Common myeloid progenitor, CD34-positive (primary cell): ENCODE data around the gene APOBEC3G.
A peak's percentile ranks its signal among the peaks of the same experiment; 100 is the strongest.
"Not testable (repeated sequence)": the region's sequence is repeated elsewhere in the genome, so short reads cannot be mapped to it uniquely, and the experiment has no call there.

Experiments used
- CTCF ChIA-PET: fragments of 350-600 bp; sonication (Branson Sonifier 250); formaldehyde crosslinking; loops from one replicate; lab custom pipeline; 2021; ENCODE audit warnings: antibody characterized with exemption; lab: Charles Lee
- POLR2A ChIA-PET: fragments of 350-600 bp; sonication (Branson Sonifier 250); formaldehyde crosslinking; loops from one replicate; lab custom pipeline; 2021; ENCODE audit warnings: antibody characterized with exemption; lab: Charles Lee
- DNase-seq, 3 donors: peaks; one replicate each; pipeline versions ENCODE4 v3.0.0 to v3.0.0-alpha.2; 2013
- H3K27ac ChIP-seq, 2 experiments: 1 replicate in 1 of 2; 2 replicates in 1 of 2; pipeline ENCODE4 v1.7.0; 2013; ENCODE audit warnings: inconsistent platforms in 2 of 2, low read length in 2 of 2, mild to moderate bottlenecking in 2 of 2, low read depth in 1 of 2, moderate library complexity in 1 of 2; ENCODE audit not compliant: severe bottlenecking in 2 of 2, insufficient read depth in 1 of 2, poor library complexity in 1 of 2
- H3K27me3 ChIP-seq, 5 experiments: replicated peaks in 2 of 5; 1 replicate in 3 of 5; 2 replicates in 2 of 5; pipeline versions ENCODE4 v1.6.1 to v1.7.0; 2013; ENCODE audit warnings: low read length in 4 of 5, mild to moderate bottlenecking in 2 of 5, moderate library complexity in 2 of 5, inconsistent platforms in 1 of 5; ENCODE audit not compliant: insufficient read depth in 5 of 5, control insufficient read depth in 4 of 5
- H3K36me3 ChIP-seq, 4 experiments: 1 replicate in 2 of 4; 2 replicates in 2 of 4; pipeline versions ENCODE4 v1.6.1 to v1.7.0; 2013; ENCODE audit warnings: low read length in 3 of 4, control low read depth in 1 of 4, mild to moderate bottlenecking in 1 of 4; ENCODE audit not compliant: control insufficient read depth in 4 of 4, insufficient read depth in 4 of 4
- H3K4me1 ChIP-seq, 4 experiments: 1 replicate in 3 of 4; 2 replicates in 1 of 4; pipeline versions ENCODE4 v1.6.1 to v1.7.1; 2013; ENCODE audit warnings: low read length in 3 of 4, mild to moderate bottlenecking in 3 of 4, control low read depth in 1 of 4, inconsistent platforms in 1 of 4, moderate library complexity in 1 of 4; ENCODE audit not compliant: control insufficient read depth in 4 of 4, insufficient read depth in 4 of 4; ENCODE audit errors: control extremely low read depth in 1 of 4
- H3K4me3 ChIP-seq, 7 experiments: 1 replicate in 4 of 7; 2 replicates in 3 of 7; pipeline versions ENCODE4 v1.5.1 to v1.7.0; 2013; ENCODE audit warnings: mild to moderate bottlenecking in 7 of 7, low read length in 6 of 7, moderate library complexity in 6 of 7, inconsistent platforms in 2 of 7, low read depth in 2 of 7, control low read depth in 1 of 7; ENCODE audit not compliant: insufficient read depth in 4 of 7, control insufficient read depth in 1 of 7; ENCODE audit errors: extremely low read depth in 1 of 7
- H3K9me3 ChIP-seq, 5 experiments: 1 replicate in 4 of 5; 2 replicates in 1 of 5; pipeline versions ENCODE4 v1.6.1 to v1.7.1; 2013; ENCODE audit warnings: low read length in 4 of 5, mild to moderate bottlenecking in 2 of 5, inconsistent platforms in 1 of 5, low read depth in 1 of 5, moderate library complexity in 1 of 5; ENCODE audit not compliant: control insufficient read depth in 4 of 5, insufficient read depth in 2 of 5; ENCODE audit errors: control extremely low read depth in 1 of 5
- WGBS: methylation state at CpG from one replicate; pipeline ENCODE4 v1.1.5; 2013; ENCODE audit not compliant: insufficient coverage; 5-methylcytosine and 5-hydroxymethylcytosine counted together

APOBEC3G gene

DNA sequence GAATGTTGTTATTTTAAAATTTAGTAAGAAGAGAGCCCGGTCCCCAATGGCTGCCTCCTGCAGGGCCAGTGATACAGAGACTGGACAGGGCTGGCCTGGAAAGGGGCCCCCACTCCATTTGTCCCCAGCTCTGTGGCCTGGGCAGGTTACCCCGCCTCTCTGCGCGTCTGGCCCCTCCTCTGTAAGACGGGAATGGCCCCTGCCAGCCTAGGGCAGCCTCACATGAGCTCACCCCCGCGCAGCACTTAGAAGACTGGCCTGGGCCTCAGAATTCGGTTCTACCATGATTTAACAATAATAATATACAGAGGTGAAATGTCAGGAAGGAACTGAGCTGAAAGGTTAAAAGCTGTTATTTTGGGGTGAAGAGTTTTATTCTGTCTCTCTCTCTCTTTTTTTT is 1.3 kb downstream of the APOBEC3G start:
- Histone ChIP-seq H3K4me1 (peaks cover 0 to 31% (median 13%) of the 10 kb centered on the region in 4 experiments), H3K4me3 (peak overlapping the region in 1 of 7 experiments; percentile 35), H3K9me3 (no peaks in the 10 kb centered on the region), H3K36me3 (peaks cover 0 to 18% (median 2%) of the 10 kb centered on the region in 4 experiments), H3K27ac (no peak overlapping the region), H3K27me3 (no peaks in the 10 kb centered on the region)
- no peak for DNase-seq
- 92% methylated on average over 4 of the region's 8 CpGs for WGBS
- POLR2A ChIA-PET: no interaction called here
- CTCF ChIA-PET: interaction anchor here (0.6 kb wide), 1 partner anchor 11 kb away, joined by 3 read pairs; no protein-coding TSS in a partner anchor

DNA sequence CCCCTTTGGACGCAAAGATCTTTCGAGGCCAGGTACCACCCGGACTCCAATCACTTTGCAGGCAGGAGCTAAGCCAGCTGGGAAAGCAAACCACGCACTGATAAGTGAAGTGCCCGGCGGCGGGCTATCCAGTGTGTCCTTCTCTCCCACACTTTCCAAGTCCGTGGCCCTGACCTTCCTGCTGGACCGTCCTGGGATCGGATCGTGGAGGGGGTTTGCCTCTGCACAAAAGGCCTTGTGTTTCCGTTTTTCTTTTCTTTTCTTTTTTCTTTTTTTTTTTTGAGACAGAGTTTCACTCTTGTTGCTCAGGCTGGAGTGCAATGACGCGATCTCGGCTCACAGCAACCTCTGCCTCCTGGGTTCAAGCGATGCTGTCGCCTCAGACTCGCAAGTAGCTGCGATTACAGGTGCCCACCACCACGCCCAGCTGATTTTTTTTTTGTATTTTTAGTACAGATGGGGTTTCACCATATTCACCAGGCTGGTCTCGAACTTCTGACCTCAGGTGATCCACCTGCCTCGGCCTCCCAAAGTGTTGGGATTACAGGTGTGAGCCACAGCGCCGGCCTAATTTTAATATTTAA is 2.1 kb downstream of the APOBEC3G start:
- ChIA-PET POLR2A (interaction anchor here (0.6 kb wide), 1 partner anchor 31 kb away, joined by 3 read pairs; no protein-coding TSS in a partner anchor), CTCF (interaction anchor here (0.6 kb wide), 1 partner anchor 10 kb away, joined by 3 read pairs; no protein-coding TSS in a partner anchor)
- peaks cover 0 to 32% (median 13%) of the 10 kb centered on the region in 4 experiments for H3K4me1 ChIP-seq
- not testable (repeated sequence) for H3K4me3 ChIP-seq, H3K9me3 ChIP-seq, DNase-seq, H3K27ac ChIP-seq, H3K27me3 ChIP-seq
- WGBS: no CpG with 5 or more reads among the region's 24 CpGs
- H3K36me3 ChIP-seq: peaks cover 0 to 20% (median 2%) of the 10 kb centered on the region in 4 experiments

DNA sequence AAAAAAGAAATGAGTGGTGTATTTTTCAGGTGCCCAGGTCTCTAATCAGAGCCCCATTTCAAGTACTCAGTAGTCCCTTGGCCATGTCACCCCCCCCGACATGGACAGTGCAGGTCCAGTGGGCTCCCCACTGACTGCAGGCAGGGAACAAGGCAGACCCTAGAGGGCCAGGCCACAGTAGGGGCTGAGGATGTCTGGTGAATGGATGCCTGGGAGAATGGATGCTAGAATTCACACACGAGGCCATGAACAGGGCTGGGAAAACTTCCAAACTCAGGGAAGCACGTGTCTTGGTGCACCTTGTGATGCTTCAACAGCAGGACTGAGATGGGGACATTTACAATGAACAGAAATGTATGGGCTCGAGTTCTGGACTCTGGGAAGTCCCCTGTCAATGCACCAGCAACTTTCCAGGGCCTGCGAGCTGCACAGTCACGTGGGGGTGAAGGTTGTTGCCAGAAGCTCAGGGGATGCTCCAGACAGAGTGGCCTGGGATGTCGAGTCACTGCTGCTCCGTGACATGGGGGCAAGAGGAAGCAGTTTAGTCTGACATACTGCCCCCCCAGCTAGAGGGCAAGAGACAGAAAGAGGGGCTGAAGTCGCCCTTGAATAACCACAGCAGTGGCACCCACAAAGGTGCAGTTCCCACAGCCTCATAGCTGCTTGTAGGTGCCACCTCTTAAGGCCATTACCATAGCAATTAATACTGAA is 3.1 kb downstream of the APOBEC3G start:
- WGBS: 89% methylated on average over 7 of the region's 9 CpGs
- ChIA-PET CTCF (interaction anchor here (0.6 kb wide), 1 partner anchor 77 kb away, joined by 4 read pairs; no protein-coding TSS in a partner anchor), POLR2A (no interaction called here)
- no peaks in the 10 kb centered on the region for H3K9me3 ChIP-seq
- peaks cover 0 to 32% (median 13%) of the 10 kb centered on the region in 4 experiments for H3K4me1 ChIP-seq
- H3K4me3 ChIP-seq: no peak overlapping the region
- no peak for DNase-seq
- H3K27ac ChIP-seq: no peak overlapping the region
- H3K27me3 ChIP-seq: no peaks in the 10 kb centered on the region
- H3K36me3 ChIP-seq: peaks cover 0 to 20% (median 2%) of the 10 kb centered on the region in 4 experiments

DNA sequence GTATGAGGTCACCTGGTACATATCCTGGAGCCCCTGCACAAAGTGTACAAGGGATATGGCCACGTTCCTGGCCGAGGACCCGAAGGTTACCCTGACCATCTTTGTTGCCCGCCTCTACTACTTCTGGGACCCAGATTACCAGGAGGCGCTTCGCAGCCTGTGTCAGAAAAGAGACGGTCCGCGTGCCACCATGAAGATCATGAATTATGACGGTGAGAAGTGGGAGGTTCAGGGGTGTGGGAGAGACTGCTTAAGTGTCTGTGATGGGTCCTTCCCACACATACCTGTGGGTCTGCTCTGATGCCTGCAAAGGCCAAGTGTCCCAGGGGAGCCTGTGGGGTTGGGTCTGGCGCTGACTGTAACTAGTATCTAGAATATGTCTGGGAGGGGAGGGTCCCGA is 3.9 kb downstream of the APOBEC3G start:
- no peaks in the 10 kb centered on the region for H3K9me3 ChIP-seq
- peaks cover 0 to 20% (median 3%) of the 10 kb centered on the region in 4 experiments for H3K36me3 ChIP-seq
- ChIA-PET POLR2A (no interaction called here), CTCF (interaction anchor here (0.6 kb wide), 1 partner anchor 78 kb away, joined by 4 read pairs; no protein-coding TSS in a partner anchor)
- no peak for DNase-seq
- 94% methylated on average over 4 of the region's 12 CpGs for WGBS
- no peak overlapping the region for H3K4me3 ChIP-seq
- no peaks in the 10 kb centered on the region for H3K27me3 ChIP-seq
- peaks cover 0 to 32% (median 13%) of the 10 kb centered on the region in 4 experiments for H3K4me1 ChIP-seq
- no peak overlapping the region for H3K27ac ChIP-seq

DNA sequence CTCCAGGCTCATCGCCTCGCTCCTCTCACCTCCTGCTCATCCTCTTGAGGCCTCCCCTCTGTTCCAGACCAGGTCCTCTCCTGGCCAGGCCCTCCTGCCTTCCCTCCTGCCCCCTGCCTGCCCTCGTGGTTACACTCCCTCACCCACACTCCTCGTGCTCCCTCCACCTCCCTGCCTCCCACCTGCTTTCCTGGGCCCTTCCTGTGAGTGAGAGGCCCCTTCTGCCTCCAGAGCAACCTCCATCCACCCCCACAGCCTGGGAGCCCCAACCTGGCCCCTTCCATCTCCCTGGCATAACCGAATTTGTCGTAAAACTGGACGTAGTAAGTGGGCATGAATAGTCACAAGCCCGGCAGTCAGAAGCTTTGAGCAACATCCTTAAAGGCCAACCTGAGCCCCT is 4.5 kb downstream of the APOBEC3G start:
- Histone ChIP-seq H3K36me3 (peaks cover 0 to 25% (median 4%) of the 10 kb centered on the region in 4 experiments), H3K9me3 (no peaks in the 10 kb centered on the region), H3K27me3 (no peaks in the 10 kb centered on the region), H3K4me1 (peaks cover 0 to 30% (median 11%) of the 10 kb centered on the region in 4 experiments), H3K4me3 (no peak overlapping the region), H3K27ac (no peak overlapping the region)
- WGBS: 82% methylated on average over 8 of the region's 8 CpGs
- CTCF ChIA-PET: no interaction called here
- POLR2A ChIA-PET: no interaction called here
- DNase-seq: no peak

DNA sequence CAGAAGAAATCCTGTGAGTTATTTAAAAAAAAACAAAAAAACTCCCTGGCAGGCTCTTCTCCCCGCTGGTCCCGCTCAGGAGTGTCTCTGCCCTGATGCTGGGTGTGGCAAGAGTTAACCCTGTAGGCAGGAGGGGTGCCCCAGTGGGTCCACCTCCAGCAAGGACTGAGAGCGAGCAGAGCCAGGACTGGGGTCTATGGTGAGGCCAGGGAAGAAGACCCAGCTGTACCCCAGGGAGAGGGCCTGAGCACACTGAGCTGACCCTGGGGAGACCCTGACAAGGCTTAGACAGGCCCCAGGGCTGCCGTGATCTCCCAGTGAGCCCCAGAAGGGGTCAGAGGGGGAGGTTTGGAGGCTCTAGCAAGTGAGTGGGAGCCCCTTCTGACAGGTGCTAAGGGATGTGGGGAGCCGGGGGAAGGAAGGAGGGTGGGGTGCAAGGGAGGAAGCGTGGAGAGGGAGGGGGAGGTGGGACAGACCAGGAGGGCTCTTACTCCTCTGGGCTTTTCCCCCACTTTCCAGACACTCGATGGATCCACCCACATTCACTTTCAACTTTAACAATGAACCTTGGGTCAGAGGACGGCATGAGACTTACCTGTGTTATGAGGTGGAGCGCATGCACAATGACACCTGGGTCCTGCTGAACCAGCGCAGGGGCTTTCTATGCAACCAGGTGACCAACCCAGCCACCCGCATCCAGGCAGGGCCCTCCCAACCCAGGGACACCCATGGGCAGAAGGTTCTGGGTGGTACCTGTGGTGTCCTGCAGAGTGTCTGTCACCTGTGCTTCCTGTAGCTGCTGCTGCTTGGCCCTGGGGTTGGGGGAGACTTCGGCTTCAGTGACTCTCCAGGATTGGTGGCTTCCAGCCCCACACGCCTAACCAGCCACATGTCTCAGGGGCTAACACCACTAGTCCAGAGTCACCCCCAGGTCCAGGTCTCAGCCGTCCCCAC is 6.4 kb downstream of the APOBEC3G start:
- Histone ChIP-seq H3K27ac (no peak overlapping the region), H3K4me3 (no peak overlapping the region), H3K9me3 (no peaks in the 10 kb centered on the region), H3K4me1 (peaks cover 0 to 17% (median 0%) of the 10 kb centered on the region in 4 experiments), H3K36me3 (peaks cover 0 to 25% (median 4%) of the 10 kb centered on the region in 4 experiments), H3K27me3 (no peaks in the 10 kb centered on the region)
- CTCF ChIA-PET: no interaction called here
- POLR2A ChIA-PET: no interaction called here
- DNase-seq: no peak
- WGBS: 95% methylated on average over 10 of the region's 14 CpGs
